Jurkat, Clone E6-1 (cell line): Measurements from ENCODE around the gene RBL1.
"Not testable (repeated sequence)": the region's sequence is repeated elsewhere in the genome, so short reads cannot be mapped to it uniquely, and the experiment has no call there.

Experiments used
- DNase-seq: peaks from one replicate; pipeline ENCODE4 v3.0.0-alpha.2; 2011; ENCODE audit warnings: low read depth, low spot score
- H3K4me3 ChIP-seq: 2 replicates; pipeline ENCODE4 v1.5.1; 2011; ENCODE audit warnings: mild to moderate bottlenecking, low read length, control low read depth, moderate library complexity

Gene RBL1

DNA sequence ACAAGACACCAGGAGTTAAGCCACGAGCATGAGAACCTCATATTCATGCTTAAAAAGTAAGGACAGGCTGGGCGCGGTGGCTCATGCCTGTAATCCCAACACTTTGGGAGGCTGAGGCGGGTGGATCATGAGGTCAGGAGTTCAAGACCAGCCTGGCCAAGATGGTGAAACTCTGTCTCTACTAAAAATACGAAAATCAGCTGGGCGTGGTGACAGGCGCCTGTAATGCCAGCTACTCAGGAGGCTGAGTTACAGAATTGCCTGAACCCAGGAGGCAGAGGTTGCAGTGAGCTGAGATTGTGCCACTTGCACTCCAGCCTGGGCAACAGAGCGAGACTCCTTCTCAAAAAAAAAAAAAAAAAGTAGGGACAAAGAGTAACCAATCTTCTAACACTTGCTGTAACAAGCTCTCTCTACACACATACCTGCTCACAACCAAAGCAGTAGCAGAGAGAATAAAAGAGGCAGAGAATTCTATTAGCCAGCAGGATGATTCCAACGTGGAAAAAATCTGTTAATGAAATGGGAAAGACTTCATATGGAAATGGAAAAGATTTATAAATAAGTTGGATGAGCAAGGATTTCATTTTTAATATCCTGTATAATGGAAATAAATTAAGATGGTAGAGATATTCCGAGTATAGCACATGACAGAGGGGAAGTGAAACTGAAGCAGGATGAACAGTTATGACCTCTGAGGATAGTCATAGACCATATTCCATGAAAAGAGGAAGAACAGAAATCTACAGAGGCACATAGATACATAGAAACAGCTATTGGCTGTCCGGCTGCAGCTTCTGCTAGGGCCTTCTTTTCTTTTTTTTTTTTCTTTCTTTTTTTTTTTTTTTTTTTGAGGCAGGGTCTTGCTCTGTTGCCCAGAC lies 90.5 kb downstream of the RBL1 start:
- H3K4me3 ChIP-seq, DNase-seq: not testable (repeated sequence)

- DNase-seq, H3K4me3 ChIP-seq: not testable (repeated sequence)
Measured at GRCh38 chr20:37001634-37002033, 94.2 kb downstream of the RBL1 start.

- H3K4me3 ChIP-seq, DNase-seq: not testable (repeated sequence)
Measured at GRCh38 chr20:37000171-37000570, 95.6 kb downstream of the RBL1 start.

DNA sequence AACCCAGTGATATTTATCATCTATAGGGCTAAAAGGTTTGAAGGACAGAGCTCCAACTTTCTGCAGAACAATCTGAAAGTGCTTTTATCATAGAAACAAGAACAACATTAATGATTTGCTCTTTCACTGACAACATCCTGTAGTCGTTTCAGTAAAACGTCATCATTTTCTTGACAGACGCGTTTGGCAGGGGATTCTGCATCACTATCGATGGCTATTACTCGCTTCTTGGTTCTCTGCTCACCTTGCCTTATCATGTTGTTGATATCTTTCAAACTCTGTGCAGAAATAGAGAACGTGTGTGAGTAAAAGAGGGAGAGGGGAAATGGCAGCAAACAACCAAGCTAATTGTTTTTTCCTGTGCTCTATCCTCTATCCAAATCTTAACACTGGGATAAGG lies 97.1 kb downstream of the RBL1 start:
- no peak for DNase-seq
- no peak overlapping the region for H3K4me3 ChIP-seq

GRCh38 chr20:36997121-36997520 lies 98.7 kb downstream of the RBL1 start:
- no peak overlapping the region for H3K4me3 ChIP-seq
- no peak for DNase-seq

DNA sequence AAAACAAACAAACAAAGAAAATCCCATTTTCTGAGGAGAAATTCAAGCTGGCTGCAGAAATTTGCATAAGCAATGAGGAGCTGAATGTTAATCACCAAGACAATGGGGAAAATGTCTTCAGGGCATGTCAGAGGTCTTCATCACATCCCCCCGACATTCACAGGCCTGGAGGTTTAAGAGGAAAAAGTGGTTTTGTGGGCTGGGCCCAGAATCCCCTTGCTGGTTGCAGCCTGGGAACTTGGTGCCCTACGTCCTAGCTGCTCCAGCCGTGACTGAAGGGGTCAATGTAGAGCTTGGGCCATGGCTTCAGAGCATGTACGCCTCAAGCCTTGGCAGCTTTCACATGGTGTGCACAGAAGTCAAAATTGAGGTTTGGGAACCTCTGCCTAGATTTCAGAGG lies 101.6 kb downstream of the RBL1 start:
- not testable (repeated sequence) for H3K4me3 ChIP-seq, DNase-seq

DNA sequence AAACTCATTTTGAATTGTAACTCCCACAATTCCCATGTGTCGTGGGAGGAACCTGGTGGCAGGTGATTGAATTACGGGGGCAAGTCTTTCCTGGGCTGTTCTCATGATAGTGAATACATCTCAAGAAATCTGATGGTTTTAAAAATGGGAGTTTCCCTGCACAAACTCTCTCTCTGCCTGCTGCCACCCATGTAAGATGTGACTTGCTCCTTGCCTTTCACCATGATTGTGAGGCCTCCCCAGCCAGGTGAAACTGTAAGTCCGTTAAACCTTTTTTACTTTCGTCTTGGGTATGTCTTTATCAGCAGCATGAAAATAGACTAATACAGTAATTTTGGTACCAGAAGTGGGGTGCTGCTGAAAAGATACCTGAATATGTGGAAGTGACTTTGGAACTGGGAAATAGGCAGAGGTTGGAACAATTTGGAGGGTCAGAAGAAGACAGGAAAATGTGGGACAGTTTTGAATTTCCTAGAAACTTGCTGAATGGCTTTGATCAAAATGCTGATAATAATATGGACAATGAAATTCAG lies 102.9 kb downstream of the RBL1 start:
- DNase-seq, result no peak
- no peak overlapping the region for H3K4me3 ChIP-seq

DNA sequence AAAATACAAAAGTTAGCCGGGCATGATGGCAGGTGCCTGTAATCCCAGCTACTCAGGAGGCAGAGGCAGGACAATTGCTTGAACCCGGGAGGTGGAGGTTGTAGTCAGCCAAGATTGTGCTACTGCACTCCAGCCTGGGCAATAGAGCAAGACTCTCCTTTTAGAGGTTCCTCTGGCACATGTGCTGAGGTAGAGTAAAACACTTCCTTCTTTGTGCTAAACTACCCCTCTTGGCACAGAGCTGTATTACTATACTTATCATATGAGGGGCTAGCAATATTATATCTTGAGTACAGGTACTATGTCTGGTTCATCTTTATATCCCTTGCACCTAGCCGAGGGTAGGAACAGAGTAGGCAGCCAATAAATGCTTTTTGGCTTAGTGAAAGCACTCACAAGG lies 104.1 kb downstream of the RBL1 start:
- DNase-seq, result no peak
- no peak overlapping the region for H3K4me3 ChIP-seq

- no peak for DNase-seq
- H3K4me3 ChIP-seq, result no peak overlapping the region
Measured at GRCh38 chr20:36989797-36990196, 106.0 kb downstream of the RBL1 start.

DNA sequence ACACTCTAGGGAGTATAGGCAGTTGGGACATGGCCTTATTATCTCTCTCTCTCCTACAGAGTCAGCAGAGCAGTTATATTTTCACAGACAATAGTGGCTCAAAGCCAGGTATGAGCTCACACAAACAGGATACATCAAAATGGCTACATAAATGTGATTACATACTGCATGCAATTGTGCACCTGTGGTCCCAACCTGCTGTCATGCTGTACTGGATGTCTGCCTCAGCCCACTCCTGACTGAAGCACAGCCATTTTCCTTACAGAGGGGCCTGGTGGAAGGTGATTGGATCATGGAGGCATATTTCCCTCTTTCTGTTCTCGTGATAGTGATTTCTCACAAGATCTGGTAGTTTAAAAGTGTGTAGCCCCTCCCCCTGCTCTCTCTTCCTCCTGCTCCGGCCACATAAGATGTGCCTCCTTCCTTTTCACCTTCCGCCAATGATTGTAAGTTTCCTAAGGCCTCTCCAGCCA lies 107.3 kb downstream of the RBL1 start:
- DNase-seq, result no peak
- no peak overlapping the region for H3K4me3 ChIP-seq

DNA sequence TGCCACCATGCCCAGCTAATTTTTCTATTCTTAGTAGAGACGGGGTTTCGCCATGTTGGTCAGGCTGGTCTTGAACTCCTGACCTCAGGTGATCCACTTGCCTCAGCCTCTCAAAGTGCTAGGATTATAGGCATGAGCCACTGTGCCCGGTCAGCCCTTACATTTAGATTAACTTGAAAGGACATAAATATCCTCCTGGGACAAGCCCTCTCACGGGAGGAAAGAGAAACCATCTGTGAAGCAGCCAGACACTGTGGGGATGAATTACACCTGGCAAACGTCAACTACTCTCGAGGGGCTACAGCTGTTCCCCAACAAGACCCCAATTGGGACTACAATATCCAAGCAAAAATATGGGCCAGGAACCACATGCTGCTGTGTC lies 111.5 kb downstream of the RBL1 start:
- H3K4me3 ChIP-seq, result no peak overlapping the region
- no peak for DNase-seq

DNA sequence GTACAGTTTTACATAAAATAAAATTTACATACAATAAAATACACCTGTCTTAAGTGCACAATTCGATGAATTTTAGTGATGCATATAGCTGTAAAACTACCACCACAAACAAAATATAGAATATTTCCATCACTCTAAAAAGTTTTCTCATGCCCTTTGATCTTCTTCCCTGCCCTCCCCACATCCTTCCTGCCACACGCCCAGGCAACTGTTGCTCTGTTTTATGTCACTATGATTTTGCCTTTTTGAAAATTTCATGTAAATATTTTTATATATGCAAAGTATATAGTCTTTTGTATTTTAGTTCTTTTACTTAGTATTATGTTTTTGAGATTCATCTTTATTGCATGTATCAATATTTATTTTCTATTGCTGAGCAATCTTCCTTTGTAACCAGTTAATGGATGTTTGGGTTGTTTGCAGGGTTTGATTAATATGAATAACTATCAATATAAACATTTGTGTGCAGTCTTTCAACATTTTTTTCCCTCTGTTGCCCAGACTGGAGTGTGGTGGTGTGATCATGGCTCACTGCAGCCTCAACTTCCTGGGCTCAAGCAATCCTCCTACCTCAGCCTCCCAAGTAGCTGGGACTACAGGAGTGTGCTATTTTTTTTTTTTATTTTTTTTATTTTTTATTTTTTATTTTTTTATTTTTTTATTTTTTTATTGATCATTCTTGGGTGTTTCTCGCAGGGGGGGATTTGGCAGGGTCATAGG lies 120.5 kb downstream of the RBL1 start:
- no peak overlapping the region for H3K4me3 ChIP-seq
- DNase-seq, result peak; percentile 80

GRCh38 chr20:36974660-36975059 lies 121.1 kb downstream of the RBL1 start:
- H3K4me3 ChIP-seq, result no peak overlapping the region
- DNase-seq, result no peak

DNA sequence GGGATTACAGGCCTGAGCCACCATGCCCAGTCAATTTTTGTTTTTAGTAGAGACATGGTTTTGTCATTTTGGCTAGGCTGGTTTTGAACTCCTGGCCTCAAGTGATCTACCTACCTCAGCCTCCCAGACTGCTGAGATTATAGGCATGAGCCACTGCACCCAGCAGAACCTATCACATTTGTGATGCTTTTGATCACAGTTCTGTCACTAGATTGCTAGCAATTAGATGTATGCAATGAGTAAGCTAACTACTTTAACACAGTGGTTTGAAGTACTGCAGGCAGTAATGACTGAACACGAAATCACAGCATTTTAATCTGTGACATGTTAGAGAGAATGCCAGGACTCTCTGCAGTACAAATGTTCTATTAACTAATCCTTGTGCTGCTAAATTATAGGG lies 124.7 kb downstream of the RBL1 start:
- no peak overlapping the region for H3K4me3 ChIP-seq
- no peak for DNase-seq

GRCh38 chr20:36969478-36970186 lies 126.2 kb downstream of the RBL1 start:
- no peak for DNase-seq
- H3K4me3 ChIP-seq, result no peak overlapping the region

DNA sequence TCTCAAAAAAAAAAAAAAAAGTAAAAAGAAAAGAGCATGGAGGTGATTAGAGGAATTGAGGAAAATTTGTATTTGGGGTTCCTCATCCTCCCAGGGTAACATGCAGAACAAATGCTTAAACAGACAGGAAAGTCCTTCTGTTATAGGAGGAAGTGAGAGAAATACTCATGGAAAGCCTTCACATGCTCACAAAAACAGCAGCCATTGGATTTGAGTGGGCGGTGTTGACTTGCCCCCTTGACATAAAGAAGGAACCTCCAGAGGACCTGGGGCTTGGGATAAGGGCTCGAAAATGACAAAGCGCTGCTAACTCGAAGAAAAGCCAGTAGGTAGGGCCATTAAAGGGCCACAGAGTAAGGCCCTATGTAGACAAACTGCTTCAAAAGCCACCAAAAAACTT lies 126.7 kb downstream of the RBL1 start:
- no peak for DNase-seq
- no peak overlapping the region for H3K4me3 ChIP-seq

DNA sequence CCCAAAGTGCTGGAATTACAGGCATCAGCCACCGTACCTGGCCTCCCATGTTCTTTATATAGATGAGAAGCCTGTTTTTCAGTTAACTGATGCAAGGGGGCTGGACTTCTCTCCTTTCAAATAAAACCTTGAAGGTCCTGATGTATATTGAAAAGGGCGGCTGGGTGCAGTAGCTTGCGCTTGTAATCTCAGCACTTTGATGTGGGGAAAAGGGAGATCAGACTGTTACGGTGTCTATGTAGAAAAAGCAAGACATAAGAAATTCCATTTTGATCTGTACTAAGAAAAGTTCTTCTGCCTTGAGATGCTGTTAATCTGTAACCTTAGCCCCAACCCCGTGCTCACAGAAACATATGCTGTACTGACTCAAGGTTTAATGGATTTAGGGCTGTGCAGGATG lies 128.2 kb downstream of the RBL1 start:
- H3K4me3 ChIP-seq, result no peak overlapping the region
- no peak for DNase-seq

DNA sequence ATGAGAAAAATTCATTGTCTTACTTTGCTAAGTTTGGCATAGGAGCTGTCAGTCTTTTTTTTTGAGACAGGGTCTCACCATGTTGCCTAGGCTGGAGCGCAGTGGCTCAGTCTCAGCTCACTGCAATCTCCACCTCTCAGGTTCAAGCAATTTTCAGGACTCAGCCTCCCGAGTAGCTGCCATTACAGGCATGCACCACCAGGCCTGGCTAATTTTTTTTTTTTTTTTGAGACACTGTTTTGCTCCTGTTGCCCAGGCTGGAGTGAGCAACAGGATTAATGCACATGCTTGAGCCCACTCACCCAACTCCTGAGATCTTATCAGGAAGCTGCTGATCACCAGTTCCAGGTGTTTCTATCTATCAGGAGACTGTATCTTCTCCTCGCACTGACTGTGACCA lies 128.8 kb downstream of the RBL1 start:
- not testable (repeated sequence) for H3K4me3 ChIP-seq, DNase-seq

- not testable (repeated sequence) for H3K4me3 ChIP-seq
- peak; percentile 45 for DNase-seq
Measured at GRCh38 chr20:36962354-36962941, 133.3 kb downstream of the RBL1 start.
